NOMO-1 treated with dmso at 0.1 percent for 144 hours (cell line): ENCODE results near the gene IHH.

Experiments used
- DNase-seq: peaks from one replicate; lab custom pipeline; 2025; ENCODE audit not compliant: unreplicated experiment; lab: John Stamatoyannopoulos, UW

The IHH gene

GRCh38 chr2:219060821-219061791 is at the start of gene IHH:
TSS of gene IHH (minus strand) at chr2:219060921. CDS start at chr2:219060467, 454 bp downstream.
- no peak for DNase-seq

- DNase-seq: peak; percentile 71
Observed at GRCh38 chr2:219109471-219109870, 48.8 kb upstream of the IHH start.

- no peak for DNase-seq
Observed at GRCh38 chr2:219107758-219108157, 47.0 kb upstream of the IHH start.

- no peak for DNase-seq
Observed at GRCh38 chr2:219106251-219106650, 45.5 kb upstream of the IHH start.

GRCh38 chr2:219104107-219105035 is 43.6 kb upstream of the IHH start:
- no peak for DNase-seq

GRCh38 chr2:219099329-219099728 is 38.6 kb upstream of the IHH start:
- DNase-seq: no peak

GRCh38 chr2:219095406-219095935 is 34.8 kb upstream of the IHH start:
- no peak for DNase-seq

GRCh38 chr2:219094171-219094570 is 33.5 kb upstream of the IHH start:
- no peak for DNase-seq

DNA sequence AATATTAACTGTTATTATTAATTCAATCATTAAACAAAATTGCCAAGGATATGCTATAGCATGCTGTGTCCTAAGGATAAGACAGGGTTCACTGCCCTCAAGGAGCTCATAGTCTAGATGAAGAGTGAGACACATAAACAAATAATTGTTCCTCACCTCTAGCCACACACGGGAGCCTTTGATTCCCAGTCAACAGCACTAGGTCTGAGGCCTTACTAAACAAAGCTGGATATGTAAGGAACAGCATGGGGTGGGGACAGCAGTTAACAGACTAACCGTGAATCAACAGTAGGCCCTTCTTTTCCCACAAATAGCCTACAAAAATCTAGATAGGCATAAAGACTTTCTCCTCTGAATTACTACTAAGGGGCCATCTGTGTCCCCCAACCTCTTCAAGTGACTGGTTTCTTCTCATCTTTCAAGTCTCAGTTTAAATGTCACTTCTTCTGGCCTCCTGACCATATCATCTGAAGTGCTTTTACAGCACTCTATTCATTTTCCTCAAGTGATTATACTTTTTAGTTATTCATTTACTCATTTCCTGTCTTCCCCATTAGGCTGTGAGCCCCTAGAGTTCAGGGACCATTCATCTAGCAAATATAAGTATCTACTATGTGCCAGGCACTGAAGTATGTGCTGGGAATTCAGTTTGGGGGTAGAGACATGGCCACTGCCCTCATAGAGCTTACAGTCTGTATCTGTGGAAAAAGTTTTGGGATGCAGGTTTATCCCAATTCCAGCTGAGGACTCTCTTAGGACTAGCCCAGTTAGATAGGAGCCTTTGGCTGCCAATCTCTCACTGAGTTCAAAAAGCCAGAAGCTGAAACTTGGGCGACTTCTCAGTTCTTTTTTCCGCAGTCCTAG is 29.9 kb upstream of the IHH start:
- no peak for DNase-seq

GRCh38 chr2:219089330-219089729 is 28.6 kb upstream of the IHH start:
- DNase-seq: no peak

DNA sequence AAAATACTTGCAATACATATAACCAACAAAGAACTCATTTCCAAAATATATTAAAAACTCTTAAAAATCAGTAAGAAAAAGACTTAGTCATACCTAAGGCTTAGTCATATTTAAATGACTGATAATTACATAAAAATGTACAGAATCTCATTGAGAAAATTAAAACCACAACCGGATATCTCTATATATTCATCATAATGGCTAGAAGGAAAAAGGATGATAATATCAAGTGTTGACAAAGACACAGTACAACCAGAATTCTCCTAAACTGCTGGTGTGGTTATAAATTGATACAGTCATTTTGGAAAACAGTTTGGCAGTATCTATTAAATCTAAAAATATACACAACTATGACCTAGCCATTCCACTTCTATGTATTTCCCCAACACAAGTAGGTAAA is 27.1 kb upstream of the IHH start:
- DNase-seq: no peak

GRCh38 chr2:219087361-219087760 is 26.6 kb upstream of the IHH start:
- DNase-seq: no peak

- DNase-seq: no peak
Observed at GRCh38 chr2:219086196-219086595, 25.5 kb upstream of the IHH start.

GRCh38 chr2:219084791-219085190 is 24.1 kb upstream of the IHH start:
- DNase-seq: no peak

- no peak for DNase-seq
Observed at GRCh38 chr2:219082332-219082958, 21.7 kb upstream of the IHH start.

DNA sequence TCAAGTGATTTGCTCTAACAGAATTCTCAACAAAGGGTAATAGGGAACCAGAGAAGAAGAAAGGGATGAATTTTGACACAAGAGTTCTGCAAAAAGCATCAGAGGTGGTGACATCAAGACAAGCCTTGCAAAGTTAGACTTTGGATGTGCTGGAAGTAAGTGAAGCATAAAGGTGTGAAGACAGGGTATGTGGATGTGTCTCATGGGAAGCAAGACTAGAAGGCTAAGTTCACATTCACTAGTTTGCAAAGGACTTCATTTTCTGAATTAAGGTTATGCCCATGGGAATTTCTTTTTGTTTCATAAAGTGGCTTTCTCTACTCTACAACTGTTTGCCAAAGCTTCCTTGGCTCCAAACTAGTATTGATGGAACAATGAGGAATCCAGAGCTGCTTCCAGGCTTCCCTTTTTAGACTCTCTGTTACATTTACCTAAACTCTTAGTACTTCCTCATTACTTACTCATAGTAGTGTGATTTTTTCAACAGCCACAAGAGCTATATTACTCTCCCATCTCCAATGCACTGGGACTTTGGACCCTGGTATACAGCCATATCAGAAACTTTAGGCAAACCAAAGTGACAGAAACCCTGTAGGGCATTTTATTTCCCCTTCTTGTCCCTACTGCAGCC is 21.1 kb upstream of the IHH start:
- no peak for DNase-seq

DNA sequence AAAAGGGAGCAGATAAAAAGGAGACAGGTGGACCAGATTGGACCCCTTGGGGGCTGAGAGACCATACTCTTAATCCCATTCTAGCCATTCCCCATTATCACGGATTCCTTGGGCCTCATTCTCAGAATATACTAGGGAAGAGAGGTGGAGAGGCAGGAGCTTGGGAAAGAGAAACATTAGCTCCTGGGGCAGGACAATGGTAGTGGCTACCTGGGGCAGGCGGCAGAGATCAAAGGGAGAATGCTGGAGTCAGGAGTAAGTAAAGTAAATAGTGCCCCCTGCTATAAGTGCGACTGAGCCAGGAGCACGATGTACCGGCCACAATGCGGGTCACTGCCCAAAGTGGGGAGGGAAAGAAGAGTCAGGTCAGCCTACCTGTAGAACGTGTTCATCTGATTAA is 20.4 kb upstream of the IHH start:
- no peak for DNase-seq

DNA sequence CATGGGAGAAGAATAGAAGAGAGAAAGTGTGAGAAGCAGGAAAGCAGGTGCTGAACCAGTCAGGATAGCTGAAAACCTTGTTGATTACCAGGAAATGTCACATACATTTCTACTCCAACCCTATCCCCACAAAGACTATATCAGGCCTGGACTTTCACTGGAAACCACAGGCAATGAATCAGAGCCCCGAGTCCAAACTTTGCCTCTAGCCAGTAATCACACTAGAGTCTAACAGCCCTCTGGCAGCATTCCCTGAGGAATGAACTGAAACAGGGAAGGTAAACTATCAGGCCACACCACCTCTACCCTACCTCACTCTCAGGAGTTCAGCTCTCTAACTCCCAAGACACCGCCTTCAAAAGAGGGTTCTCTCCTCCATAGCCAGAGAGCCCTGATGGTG is 18.7 kb upstream of the IHH start:
- no peak for DNase-seq

DNA sequence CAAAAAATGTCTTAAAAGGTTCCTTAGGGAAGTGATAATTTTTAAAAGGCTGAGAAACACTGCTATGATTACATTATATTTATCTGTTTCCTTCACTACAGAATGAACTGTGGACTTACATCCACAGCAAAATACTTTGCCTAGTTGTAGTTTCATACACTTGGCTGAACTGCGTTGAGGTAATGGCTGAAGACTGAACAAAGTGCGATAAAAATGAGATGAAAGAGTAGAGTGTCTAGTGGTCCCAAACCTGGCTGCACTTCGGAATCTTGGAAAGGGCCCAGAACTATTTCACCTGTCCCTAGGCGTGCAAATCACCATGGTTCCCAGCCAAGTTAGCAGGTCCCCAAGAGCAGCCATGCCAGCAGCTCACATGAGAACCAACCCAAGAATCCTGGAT is 18.2 kb upstream of the IHH start:
- DNase-seq: no peak

DNA sequence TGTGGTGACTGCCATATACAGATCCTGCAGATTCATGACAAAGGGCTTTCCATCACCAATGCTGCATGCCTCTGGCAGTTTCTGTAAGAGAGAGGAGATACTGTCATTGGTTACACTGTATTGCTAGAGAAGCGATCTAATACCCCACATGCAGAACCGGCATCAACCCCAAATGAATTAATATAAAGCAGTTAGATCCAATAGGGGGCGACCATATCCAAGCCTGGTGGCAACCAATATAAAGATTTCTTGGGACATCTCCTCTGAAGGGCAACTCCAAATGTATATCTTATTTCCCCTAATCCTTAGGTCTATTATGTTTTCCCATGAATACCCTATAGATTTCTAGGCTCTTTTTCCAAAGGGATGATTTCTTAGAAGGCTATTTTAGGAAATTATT is 17.4 kb upstream of the IHH start:
- DNase-seq: no peak
